ENCODE measurements around the gene ABLIM1.

Gene ABLIM1

GRCh38 chr10:114401195-114401791 lies 256.8 kb downstream of the ABLIM1 start:
- no peak for DNase-seq

- no peak for DNase-seq
Observed at GRCh38 chr10:114400091-114400490, 258.0 kb downstream of the ABLIM1 start.

GRCh38 chr10:114399576-114399975 lies 258.5 kb downstream of the ABLIM1 start:
- no peak for DNase-seq

GRCh38 chr10:114398587-114399331 lies 259.3 kb downstream of the ABLIM1 start:
- DNase-seq = no peak

GRCh38 chr10:114397651-114398145 lies 260.4 kb downstream of the ABLIM1 start:
- DNase-seq = no peak

DNA sequence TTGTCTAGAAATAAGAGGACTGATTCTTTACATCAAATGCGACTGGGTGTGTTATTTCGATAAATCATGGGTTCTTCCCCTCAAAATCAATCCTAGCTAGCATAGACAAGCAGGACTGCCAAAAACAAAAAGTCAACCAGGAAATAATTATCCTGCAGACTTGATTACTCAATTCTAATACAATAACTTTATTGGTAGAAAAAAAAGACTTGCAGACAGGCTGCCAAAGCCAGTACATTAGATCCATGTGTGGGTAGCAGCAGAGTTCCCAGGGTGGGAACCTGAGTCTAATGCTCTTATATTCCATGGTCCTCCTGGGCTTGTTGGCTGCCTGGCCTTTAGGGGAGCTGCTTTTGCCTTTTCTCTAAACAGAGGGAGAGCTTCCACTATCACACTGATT lies 261.6 kb downstream of the ABLIM1 start:
- no peak for DNase-seq

DNA sequence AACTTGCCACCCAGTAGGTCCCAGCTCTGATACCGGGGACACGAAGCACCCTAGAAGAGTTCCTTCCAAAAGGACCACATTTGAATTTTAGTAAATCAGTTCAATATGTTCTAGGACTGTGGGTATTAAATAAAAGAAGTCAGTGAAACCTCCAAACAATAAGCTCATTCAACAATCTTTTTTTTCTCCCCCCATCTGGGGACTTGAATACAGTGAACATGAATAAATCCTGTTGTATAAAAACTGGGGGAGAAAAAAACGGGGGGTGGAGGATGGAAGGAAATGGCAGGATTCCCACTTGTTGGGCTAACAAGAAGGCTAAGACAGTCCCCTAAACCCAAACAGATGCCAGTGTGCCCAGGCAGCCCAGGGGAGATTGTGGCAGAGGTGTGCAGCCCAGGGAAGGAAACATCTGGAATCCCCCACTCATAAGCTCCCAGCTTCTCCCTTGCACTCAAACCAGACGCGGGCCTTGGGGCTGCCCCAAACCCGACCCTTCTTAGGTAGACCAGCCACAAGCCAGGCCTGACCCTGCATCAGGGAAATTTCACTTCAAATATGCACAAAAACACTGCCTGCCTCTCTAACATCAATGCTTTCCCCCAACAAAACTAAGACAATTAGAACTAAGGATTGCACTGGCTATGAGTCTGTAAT lies 262.6 kb downstream of the ABLIM1 start:
- DNase-seq = no peak

DNA sequence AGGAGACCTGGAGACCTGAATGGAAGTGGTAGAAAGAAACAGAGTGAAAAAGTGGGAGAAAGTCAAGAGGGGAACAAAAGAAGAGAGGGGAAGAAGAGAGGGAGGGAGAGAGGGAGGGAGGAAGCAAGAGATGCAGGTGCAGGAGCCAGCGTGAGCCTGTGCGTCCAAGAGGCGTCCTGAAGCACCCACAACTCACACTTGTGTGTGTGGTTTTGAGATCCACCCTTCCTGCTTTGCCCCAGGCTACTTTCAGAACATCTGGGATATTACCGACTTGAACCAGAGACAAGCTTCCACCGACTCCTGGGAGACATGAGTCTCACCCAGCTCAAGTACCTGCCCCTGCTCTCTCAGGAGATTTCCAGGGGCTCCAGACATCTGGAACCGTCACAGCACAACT lies 263.5 kb downstream of the ABLIM1 start:
- DNase-seq = no peak

DNA sequence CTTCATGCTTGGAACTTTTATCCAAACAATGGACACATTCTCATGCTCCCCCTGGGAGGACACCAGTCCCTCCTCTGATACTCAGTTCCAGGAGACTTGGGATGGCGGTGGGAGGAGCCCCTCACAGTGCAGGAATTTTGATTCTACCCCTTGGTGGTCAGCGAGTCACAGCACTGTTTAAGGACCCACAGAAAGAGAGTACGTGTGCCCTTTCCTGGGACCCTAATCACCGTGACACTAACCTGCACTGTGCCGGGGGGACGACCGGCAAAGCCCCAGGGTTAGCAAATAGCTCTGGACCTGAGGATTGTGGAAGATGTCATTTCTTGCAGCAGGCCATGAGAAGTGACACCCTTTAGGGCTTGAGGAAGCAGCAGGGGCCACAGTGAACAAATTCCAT lies 264.2 kb downstream of the ABLIM1 start:
- no peak for DNase-seq

DNA sequence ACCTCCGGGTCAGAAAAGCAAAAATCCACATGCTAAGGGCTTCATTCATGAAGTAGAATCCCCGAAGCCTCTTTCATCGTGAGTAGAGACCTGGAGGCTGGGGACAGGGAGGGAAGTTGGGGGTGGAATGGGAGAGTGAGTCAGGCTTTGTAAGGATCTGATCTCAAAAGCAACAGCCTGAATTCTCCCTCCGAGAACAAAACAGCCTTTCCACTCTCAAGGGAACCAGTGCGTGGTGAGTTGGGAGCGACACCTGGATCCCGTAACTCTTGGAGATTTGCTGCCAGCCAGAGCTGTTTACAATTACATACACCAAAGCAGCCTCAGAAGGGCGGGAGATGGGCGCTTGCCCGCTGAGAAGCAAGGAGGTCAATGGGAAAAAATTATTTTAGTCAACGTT lies 264.6 kb downstream of the ABLIM1 start:
- DNase-seq = no peak

DNA sequence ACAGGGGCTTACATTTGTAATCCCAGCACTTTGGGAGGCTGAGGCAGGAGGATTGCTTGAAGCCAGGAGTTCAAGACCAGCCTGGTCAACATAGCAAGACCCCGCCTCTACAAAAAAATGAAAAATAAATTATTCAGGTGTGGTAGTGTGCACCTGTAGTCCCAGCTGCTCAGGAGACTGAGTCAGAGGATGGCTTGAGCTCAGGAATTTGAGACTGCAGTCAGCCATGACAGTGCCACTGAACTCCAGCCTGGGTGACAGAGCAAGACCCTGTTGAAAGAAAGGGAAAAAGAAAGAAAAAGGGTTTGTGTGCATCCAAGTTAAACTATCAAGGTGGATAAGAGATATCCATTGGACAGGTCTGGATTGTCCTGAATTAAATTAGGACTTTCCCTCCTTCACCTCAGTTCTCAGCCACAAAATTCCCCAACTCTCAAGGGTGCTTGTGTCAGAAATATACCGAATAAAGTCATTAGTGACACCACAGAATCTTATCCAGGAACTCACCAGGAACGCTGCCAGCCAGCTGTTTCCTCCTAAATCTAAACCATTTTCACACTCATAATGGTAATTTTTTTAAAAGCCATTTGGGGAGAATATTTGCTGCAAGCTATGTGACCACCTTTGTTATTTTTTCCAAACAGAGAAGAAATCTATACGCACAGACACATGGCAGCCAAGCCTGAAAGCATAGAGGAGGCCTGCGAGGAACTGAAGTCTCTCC lies 265.8 kb downstream of the ABLIM1 start:
- DNase-seq = no peak

DNA sequence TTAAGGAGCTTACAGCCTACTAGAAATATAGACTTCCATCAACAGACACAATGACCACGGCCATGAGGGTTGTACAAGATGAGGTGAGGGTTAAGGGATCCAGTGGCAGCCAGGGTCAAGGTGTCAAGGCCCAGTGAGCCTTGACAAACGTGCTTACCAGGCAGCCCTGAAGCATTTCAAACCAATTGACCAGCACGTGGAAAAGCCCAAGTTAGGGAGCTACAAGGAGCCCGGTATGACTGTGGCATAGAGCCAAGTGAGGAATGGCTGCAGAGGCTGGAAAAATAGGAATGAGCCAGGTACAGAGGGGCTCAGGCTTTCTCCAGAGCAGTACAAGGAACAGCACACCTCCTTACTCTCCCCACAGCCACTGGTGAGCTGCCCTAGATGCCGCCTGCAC lies 266.5 kb downstream of the ABLIM1 start:
- no peak for DNase-seq

- DNase-seq = no peak
Observed at GRCh38 chr10:114389426-114389825, 268.6 kb downstream of the ABLIM1 start.

GRCh38 chr10:114388275-114388674 lies 269.8 kb downstream of the ABLIM1 start:
- DNase-seq = no peak

GRCh38 chr10:114387784-114388183 lies 270.3 kb downstream of the ABLIM1 start:
- no peak for DNase-seq

DNA sequence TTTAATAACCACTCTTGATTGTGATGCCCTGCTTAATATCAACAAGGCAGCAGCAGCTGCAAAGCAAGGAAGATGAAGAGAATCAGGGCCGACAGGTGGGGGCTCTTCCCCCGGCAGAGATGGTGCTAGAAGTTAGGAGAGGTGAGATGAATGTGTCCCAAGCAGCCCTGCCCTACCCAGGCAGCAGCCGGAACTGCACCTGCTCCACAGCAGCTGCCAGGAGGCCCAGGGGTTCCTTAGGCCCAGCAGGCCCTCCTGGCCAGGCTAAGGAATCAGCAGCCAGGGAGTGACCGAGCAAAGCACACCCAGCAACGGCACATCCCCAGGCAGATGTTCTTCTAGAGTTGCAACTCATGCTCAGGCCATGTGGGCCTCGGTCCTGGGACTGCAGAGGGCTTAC lies 271.6 kb downstream of the ABLIM1 start:
- no peak for DNase-seq

DNA sequence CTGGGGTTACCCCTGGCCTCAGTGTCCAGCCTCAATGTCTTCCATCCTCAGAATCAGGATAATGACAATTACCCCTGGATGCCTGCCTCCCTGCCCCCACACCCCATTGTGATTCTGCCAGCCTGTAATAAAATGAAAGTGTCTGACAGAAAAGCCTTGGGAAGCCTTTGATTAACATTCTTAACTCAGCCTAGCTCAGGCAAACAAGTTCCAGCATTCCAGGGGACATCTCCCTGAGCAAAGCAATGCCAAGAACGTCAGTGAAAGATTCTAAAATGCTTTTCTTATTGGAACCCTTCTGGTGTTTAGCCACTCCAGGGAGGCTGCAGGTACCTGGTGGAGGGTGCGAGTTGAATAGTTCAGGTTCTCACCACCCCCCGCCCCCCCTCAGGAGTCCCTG lies 272.5 kb downstream of the ABLIM1 start:
- DNase-seq = no peak

- no peak for DNase-seq
Observed at GRCh38 chr10:114384601-114385000, 273.5 kb downstream of the ABLIM1 start.

DNA sequence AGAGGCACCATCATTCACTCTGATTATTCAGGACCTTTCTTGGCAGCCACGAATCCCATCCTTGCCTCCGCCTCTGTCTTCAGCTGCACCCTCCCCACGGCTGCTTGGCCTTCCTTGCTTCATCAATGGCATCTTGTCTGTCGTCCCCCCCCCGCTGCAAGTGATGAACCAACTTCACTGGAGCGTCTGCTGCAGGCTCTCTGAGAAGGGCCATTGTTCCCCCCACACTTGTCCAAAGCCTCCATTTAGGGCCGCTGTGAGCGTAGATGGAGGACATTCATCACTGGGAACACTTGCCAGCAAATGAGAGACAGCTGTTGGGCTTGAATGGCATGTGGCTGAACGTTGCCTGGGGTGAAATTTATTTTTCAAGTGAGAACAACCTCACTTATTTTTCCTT lies 273.9 kb downstream of the ABLIM1 start:
- no peak for DNase-seq
